Renal cortical epithelial cell (primary cell): ENCODE data around the gene PIGW. TPM values are rescaled to one million over a fixed set of nuclear protein-coding genes. Genes with fewer than 3 reads are reported as not detected.

Experiments
- DNase-seq: peaks from one replicate; pipeline ENCODE4 v3.0.0-alpha.2; 2011; ENCODE audit warnings: low read depth
- total RNA-seq: library from RNA; depleted of rRNA; stranded (reverse); fragments of >200 nt; gene quantifications from 2 replicates; pipeline ENCODE4 v1.2.3, GENCODE V29; 2014

PIGW gene, protein sequence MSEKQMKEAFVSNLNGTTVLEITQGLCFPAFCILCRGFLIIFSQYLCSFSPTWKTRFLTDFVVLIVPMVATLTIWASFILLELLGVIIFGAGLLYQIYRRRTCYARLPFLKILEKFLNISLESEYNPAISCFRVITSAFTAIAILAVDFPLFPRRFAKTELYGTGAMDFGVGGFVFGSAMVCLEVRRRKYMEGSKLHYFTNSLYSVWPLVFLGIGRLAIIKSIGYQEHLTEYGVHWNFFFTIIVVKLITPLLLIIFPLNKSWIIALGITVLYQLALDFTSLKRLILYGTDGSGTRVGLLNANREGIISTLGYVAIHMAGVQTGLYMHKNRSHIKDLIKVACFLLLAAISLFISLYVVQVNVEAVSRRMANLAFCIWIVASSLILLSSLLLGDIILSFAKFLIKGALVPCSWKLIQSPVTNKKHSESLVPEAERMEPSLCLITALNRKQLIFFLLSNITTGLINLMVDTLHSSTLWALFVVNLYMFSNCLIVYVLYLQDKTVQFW
- 9.7 and 11.6 TPM in 2 replicates for total RNA-seq

DNA sequence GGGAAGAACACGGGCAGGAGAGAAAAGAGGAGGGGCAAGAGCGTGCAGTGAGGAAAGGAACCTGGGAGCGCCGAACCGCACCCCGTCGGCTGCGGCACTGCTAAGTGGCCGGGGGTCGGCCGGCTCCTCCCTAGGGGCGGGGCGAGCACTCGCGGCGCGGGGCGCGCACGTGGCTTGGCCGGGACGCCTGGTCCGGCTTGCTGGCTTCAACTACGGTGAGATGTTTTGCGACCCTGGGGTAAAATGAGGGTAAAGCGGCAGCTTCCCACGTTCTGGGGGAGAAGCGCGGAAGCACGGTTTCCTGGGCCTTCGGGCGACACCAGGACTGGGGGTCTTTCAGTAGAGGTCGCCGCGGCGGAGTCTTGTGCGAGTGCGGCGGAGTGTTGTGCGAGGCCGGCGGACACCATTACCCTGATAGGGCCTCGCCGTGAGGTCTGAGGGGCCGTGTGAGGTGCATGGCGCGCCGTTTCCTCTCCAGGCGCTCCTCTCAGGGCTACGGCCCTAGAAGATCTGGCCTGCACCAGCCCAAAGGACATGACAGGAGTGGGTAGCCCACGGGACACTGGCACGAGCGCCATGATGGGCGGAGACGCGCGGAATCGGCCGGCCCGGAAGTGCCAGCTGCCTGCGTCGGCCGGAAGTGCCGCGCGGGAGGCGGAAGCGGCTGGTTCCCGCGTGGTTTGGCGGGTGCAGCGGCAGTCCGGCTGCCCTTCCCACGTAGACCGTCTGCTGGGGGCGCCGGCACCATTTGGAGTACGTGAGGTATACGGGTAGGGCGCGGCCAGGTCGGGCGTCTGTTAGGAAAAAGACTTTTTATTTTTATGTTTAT lies at the start of gene PIGW, which contains the start of gene MYO19:
Gene PIGW, plus strand, starts transcription at position 148 of the 829 bp plus-strand sequence. CDS start 2,115 bp downstream, outside the sequence.
Gene MYO19, minus strand, starts transcription at position 29 of the 829 bp plus-strand sequence. CDS start 2,330 bp downstream, outside the sequence.
- DNase-seq: peak; percentile 73

DNA sequence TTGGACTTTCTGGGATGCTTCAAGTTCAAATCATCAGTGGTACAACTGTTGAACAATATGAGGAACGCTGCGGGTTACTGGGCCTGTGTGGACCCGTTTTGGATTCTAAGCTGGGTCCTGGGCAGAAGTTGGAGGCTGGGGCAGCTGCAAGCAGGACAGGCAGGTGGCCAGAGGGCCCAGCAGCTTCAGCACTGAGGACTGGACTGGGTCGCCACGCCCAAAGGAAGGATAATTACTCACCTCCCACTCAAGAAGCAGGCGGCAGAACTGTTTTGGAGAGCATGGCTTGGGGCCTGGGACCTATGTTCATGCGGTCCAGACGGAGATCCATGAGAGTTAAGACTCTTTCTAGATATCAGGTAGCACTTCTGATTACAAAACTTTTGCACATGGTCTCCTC lies 49.8 kb upstream of the PIGW start:
- no peak for DNase-seq

DNA sequence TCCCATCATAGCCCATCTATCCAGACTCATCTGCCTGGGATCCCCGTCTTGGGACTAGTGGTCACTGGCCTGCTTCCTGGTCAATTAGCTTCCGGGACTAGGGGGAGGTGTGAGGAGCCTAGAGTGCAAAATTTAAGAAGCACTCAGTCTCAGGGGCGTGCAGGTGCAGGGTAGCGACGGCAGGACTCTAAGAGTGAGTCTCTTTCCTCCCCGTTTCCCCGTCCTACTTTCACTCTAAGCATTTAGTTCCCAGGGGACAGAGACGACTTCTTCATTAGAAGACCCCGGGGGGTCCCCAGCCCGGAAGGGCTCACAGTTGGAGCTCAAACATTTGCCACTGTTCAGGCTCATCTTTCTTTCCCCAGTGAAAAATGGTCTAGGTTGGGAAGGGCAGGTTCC lies 49.0 kb upstream of the PIGW start:
- DNase-seq: no peak

DNA sequence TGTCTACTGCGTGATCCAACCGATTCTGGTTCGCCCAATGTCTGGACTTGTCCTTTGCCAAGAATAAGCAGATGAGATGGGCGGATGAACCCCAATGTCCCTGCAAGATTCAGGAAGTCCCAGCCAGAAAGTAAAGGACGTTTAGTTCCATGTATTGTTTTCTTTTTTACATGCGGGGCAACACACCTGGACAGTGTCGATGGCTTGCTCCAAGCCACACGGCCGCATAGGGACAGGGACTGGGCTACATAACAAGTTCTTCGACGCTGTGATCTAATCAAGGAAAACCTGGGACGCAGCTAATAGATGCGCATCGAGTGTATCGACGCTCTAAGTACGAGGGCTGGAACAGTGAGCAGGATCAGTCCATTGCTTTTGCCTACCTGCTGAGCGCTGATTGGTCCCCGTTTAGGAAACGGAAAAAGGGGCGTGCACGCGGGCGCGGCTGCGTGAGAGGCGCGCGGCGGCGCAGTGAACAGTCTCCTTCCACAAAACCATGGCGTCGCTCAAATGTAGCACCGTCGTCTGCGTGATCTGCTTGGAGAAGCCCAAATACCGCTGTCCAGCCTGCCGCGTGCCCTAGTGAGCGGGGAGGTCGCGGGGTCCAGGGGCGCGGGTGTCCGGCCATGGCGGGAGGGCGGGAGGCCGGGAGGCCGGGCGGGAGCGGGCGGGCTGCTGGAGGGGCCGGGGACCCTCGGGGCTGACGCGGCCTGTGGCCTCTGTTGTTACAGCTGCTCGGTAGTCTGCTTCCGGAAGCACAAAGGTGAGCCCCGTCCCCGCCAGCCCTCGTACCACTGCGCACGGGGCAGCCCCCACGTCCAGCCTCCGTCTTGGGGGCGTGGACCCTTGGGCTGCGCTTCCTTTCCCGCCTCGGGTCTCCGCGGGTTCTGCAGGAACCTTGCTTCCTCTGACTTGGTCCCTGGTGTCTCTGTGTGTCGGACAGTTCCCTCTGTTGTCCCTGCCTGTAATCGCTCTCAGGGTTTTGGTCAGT lies 48.3 kb upstream of the PIGW start, which contains the start of gene ZNHIT3:
Gene ZNHIT3, plus strand, starts transcription at position 478 of the 991 bp plus-strand sequence. Its CDS starts 19 bp downstream, at position 497.
- DNase-seq: peak; percentile 90

DNA sequence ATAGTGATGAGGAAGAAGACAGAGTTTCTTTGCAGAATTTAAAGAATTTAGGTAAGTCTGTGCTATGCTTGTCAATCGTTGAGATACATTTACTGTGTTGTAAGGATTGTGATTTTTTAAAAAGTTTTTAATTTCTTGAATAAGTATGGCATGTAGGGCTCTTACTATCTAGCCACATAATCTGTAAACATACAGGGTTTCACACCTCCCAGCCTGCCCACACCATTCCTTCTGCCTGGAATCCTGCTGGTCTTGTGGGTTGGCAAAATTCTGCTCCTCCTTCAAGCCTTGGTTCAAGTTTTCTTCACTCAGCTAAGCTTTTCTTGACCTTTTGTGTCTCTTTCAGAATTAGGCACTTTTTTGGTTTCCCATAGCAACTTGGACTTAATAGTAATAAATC lies 40.8 kb upstream of the PIGW start:
- no peak for DNase-seq

DNA sequence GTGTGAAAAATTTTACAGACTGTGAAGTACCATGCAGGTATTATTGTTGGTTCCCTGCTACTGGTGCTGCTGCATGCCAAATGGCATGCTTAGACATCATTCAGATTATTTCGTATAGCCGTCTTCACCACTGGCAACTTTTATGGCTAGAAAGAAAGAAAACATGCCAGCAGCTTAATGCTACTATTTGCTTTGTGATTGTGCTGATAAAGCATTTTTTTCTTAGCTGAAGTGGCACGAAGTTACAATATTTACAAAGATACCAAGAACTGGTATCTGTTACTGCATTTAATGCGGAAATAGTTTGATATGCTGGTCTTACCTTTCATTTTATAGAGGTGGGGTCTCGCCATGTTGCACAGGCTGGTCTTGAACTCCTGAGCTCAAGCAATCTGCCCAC lies 40.1 kb upstream of the PIGW start:
- no peak for DNase-seq

DNA sequence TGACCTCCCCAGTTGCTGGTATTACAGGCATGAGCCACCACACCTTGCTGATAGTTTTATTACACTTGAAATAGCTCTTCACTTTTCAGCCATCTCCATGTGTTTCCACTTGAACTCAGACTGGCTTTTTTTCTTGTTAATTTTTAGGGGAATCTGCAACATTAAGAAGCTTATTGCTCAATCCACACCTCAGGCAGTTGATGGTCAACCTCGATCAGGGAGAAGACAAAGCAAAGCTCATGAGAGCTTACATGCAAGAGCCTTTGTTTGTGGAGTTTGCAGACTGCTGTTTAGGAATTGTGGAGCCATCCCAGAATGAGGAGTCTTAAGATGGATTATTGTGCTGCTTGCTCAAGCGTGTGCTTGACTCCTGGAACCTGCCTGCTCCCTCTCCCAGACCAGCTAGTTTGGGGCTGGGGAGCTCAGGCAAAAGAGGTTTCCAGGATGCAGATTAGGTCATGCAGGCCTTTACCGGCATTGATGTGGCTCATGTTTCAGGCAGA lies 39.7 kb upstream of the PIGW start:
- DNase-seq: peak; percentile 78

DNA sequence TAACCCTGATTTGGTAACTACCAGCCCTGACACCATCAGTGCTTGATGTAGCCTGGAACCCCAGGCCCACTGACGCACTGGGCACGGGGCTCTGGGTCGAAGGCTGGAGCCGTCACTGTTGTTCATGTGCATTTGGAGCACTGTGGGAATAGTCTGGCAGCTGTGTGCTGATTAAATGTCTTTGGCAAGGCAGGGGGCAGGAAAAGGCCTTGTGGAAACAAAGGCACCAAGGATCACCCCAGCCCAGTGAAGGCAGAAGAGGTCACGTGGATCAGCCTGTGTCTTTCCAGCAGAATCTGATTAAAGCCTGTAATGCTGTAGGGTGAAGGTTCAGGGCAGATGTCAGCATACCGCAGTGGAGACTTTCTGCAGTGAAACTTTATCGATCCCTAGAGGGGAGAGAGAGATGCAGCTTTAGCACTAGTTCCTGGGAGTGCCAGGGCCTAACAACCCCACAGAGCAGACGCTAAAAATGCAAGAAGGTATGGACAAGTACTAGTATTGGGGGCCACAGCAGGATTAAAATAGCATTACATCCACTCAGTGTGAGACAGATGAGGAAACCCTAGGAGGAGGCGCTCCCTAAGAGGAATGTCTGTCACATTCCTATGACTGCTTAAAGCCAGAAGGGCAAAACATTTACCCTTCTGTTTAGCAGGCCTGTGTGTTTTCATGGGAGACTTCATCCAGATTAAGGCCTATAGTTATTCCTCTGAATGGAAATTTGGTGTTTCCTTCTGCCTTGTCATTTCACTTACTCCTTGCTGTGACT lies 38.6 kb upstream of the PIGW start:
- no peak for DNase-seq

DNA sequence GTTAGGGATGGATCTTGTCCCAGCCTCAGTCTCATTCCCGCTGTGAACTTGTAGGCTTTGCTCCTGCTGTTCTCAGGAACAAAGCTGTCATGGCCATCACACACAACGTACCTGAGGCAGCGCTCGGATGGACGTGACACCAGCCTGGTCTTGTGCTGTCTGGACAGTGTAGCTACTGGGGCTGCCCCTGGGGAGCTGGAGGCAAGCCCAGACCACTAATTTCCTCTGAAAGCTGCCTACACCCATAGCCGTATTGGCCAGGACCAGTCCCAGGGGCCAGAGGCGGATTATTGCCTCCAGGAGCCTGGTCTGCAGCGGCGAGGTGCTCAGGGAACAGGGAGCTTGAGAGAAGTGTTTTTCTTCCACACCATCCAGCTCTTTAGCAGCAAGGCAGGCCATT lies 36.6 kb upstream of the PIGW start:
- DNase-seq: no peak

DNA sequence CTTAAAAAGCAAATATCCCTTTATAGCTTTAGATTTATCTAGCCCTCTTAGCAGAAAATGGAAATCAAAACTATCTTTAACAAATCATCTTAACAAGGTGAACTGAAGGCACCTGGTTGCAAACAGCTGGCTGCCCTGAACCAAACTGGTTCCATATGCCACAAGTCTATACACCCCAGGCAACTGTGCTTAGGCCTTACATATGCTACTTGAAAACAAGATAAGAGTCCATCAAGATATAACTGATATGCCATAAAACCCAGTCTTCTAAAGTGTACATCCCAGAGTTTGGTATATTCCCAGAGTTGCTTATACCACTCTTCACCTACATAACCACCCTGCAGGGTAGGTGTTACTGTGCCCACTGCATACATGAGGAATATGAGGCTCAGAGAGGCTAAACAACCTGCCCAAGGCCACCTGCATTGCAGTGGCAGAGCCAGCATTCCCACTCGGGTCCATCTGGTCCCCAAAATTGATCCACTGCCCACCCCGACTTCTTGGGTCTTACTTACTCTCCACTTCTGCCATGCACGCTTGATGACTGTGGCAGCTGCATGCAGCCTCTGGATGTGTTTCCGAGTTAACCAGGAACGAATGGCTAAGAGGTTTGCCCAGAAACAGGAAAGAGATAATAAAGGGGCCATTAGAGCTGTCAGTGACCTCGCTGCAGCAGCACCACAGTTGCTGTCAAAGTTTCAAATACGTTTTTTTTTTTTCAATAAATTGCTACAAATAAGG lies 36.1 kb upstream of the PIGW start:
- no peak for DNase-seq

DNA sequence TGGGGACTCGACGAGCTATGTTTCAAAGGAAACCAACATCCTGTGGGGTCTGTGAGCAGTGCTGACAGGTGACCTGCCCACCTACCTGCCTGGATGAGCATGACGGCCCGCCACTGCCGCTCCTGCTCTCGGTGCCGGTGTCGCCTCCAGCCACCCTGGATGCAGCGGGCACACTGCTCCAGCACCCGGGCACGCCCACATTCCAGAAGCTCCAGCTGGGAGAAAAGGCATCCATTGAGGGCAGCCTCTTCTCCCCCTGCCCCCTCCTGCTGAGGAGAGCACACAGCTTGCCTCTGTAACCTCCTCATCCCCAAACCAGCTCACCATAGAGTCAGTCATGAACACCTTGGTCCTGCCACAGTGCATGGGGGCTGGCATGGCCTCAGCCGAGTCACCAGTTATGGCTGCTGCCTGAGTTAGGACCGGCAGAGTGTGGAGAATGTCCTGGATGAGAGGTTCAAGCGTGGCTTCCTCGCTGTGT lies 34.0 kb upstream of the PIGW start:
- DNase-seq: no peak

DNA sequence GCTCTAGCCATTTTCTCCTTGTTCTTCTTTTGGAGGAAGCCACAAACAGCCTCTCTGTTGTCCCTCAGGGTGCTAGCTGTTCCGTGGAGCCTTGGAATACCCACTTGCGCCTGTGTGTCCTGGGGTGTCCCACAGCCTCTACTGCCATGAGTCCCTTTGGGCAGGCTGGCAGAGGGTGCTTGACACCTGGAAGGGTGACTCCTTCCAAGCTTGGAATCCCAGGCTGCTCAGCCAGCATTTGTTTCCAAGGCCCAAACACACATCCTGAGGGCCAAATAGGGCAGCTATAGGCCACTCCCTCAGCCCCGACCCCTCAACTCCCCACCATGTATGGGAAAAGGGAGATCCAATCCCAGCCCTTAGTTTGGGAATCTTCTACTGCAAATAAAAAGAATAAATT lies 33.4 kb upstream of the PIGW start:
- DNase-seq: no peak

DNA sequence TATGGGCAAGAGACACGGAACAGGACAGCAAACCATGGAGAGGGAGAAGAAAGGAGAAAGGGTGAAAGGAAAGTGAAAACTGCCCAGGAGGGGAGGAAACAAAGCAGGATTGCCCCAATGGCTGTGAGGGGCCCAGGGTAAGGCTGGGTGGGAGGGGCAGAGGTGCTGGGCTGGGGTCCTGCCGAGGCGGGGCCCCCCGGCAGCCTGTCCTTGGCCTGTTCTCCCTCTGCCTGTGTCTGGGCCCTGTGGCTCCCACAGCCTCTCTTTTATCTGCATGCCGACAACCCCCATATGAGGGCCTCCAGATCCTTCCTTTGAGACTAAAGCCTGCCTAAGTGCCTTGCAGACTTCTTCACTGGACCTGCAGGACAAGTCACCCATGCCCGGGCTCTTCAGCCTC lies 32.8 kb upstream of the PIGW start:
- no peak for DNase-seq

DNA sequence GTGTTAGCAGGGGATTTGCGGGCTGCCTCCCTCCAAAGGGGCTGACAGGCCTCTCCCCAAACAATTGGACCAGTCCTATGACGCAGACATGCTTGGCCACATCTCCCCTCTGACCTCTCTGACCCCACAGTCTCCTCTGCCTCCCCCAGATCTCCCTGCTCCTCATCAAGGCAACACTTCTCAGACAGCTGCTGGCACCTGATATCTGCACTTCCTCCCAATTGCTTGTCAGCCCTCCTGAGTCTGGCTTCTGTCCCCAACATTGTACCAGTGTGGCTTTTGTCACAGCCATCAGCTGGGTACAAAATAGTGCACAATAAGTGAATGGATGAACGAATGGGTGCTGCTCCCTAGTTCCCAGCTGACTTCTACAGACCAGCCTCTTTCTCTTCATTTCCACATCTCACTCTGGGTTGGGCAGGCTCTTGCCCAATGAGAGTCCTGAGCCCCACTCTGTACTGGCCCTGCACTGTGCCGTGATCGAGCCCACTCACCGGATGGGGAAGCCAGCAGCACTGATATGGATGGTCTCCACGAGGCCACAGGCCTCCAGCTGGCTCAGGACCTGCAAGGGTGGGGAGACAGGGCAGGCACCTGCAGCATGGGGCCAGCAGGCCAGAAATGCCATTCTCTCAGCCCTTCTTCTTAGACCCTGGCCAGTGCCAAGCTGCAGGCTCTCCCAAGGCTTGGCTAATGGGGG lies 31.2 kb upstream of the PIGW start:
- no peak for DNase-seq

DNA sequence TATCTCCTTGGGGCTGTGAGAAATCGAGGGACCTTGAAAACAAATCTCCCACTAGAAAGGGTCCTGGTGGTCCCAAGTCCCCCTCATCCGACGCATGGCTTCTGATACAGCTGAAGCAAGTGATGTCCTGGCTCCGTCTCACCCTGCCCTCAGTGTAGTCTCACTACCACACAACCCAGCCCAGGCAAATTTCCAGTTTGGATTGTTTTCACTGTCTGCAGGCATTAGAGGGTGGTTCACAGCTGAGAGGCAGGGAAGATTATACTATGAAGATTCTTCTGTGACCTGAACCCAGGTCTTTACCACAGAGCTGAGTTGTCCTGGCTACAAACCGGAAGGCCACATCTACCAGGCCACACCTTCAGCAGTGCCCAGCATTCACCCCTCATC lies 30.6 kb upstream of the PIGW start:
- no peak for DNase-seq

DNA sequence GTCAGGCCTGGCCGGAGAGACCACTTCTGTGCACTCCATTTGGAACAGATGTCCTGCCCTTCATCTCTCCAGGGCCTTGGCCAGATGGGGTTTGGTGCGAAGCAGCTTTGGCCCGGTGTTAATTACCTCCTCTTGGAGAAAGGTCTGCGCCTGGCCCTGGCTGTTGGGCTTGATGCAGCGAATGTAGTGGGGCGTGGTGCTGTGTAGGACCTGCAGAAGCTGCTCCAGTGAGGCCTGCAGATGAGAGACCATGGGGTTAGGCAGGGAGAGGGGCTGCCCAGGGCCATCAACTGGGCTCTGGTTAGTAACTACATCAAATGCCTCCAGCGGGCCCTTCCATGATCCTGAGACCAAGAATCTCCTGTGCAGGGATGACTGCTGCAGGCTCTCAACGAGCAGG lies 29.6 kb upstream of the PIGW start:
- DNase-seq: no peak

DNA sequence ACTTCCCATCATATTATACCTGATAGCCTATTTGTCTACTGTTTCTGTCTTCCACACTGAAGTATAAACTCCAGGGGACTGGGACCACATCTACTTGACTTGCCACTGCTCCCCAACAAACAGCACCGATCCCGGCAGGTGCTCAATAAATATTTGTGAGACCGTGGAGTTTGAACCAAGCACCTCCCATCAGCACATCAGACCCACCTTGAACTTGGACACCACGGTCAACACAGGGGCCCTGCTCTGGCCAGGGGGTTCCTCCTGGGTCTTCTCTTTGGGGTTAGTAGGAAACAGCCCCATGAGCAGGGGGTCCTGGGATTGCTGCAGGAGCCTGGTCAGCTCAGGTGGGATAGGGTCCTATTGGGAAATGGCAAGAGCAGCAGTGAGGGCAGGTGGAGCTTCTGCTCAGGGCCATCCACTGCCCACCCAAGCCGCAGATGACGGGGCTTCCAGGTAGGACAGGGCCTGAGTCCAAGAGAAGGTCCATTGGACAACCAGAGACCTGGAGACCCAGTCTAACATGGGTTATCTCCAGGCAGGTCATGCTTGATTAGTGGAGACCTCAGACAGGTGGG lies 28.4 kb upstream of the PIGW start:
- no peak for DNase-seq

DNA sequence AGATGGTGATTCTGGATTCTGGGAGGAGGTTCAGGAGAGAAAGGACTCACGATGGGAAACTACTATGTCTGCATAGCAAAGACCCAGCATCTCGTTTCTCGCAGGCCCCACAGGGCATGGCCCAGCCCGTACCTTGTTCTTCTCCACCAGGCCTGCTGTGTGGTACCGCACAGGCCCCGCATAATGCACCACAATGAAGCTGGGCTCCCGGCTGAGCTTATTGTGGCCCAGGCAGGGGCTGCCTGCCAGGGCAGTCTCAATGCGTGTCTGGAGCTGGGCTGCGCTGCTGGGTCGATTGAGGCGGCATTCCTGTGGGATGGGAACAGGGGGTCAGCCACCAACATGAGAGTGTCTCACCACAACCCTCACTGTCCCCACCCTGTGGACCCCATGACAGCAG lies 28.0 kb upstream of the PIGW start:
- DNase-seq: no peak
